ENCODE measurements around the gene GNL3. TPM values are rescaled to one million over a fixed set of nuclear protein-coding genes. Genes with fewer than 3 reads are reported as not detected.

GNL3 gene
- total RNA-seq, 1 experiment from 2014 or later = 88.9 TPM

GRCh38 chr3:52645549-52645948 lies 40.3 kb upstream of the GNL3 start:
- intact Hi-C loops (cut with micrococcal nuclease; ENCODE audit: unreplicated experiment) (no loop called here), in situ Hi-C loops (cut with HindIII; ENCODE audit: low pct_unique_long_range_greater_than_20kb, low sequenced_read_pairs) (no loop called here)
- no peak for TF ChIP-seq POLR2AphosphoS5 (IDR thresholded peaks at IDR 0.05; ENCODE audit: low read depth, low read length)
- no peak for TF ChIP-seq REST (IDR thresholded peaks at IDR 0.05; ENCODE audit: insufficient read depth in 1 of 2, low read depth in 2 of 2, low read length in 1 of 2)
- no peak for TF ChIP-seq SIN3A (IDR thresholded peaks at IDR 0.05; ENCODE audit: borderline replicate concordance, insufficient read depth, low read depth, low read length)
- no peak for TF ChIP-seq CTCF (IDR thresholded peaks at IDR 0.05)
- TF ChIP-seq TCF7L2 (IDR thresholded peaks at IDR 0.05; ENCODE audit: low read depth, low read length) = no peak
- peaks cover 7% of the 10 kb centered on the region for H3K36me3 ChIP-seq (ENCODE audit: control insufficient read depth, insufficient read depth, low read length)
- TSS peak; percentile 60 for BruUV-seq (replicated peaks)
- ATAC-seq (no peak), DNase-seq (ENCODE audit: low read depth, low spot score) (no peak)
- no peaks in the 10 kb centered on the region for H3K9me3 ChIP-seq (ENCODE audit: control insufficient read depth, insufficient read depth, low read depth, low read length)
- no peak overlapping the region for H3K27ac ChIP-seq (ENCODE audit: low read length)
- ChIA-PET POLR2A (no interaction called here), CTCF (no interaction called here)
- H3K27me3 ChIP-seq (ENCODE audit: control insufficient read depth, insufficient read depth, low read length) = no peaks in the 10 kb centered on the region
- no peaks in the 10 kb centered on the region for H3K4me1 ChIP-seq (ENCODE audit: control insufficient read depth, insufficient read depth, low read length)
- H3K4me3 ChIP-seq (ENCODE audit: low read depth in 2 of 2, low read length in 2 of 2) = no peak overlapping the region

GRCh38 chr3:52649461-52650210 lies 36.2 kb upstream of the GNL3 start:
- TF ChIP-seq POLR2AphosphoS5 (IDR thresholded peaks at IDR 0.05; ENCODE audit: low read depth, low read length) = no peak
- no peak for TF ChIP-seq REST (IDR thresholded peaks at IDR 0.05; ENCODE audit: insufficient read depth in 1 of 2, low read depth in 2 of 2, low read length in 1 of 2)
- in situ Hi-C loops (cut with HindIII; ENCODE audit: low pct_unique_long_range_greater_than_20kb, low sequenced_read_pairs) (no loop called here), intact Hi-C loops (cut with micrococcal nuclease; ENCODE audit: unreplicated experiment) (no loop called here)
- ATAC-seq (no peak), DNase-seq (ENCODE audit: low read depth, low spot score) (no peak)
- no peak overlapping the region for H3K4me3 ChIP-seq (ENCODE audit: low read depth in 2 of 2, low read length in 2 of 2)
- BruUV-seq (replicated peaks) = no TSS peak
- ChIA-PET POLR2A (no interaction called here), CTCF (no interaction called here)
- H3K36me3 ChIP-seq (ENCODE audit: control insufficient read depth, insufficient read depth, low read length) = peaks cover 4% of the 10 kb centered on the region; the same call in 1 of the 2 replicates
- H3K27me3 ChIP-seq (ENCODE audit: control insufficient read depth, insufficient read depth, low read length) = no peaks in the 10 kb centered on the region
- no peaks in the 10 kb centered on the region for H3K4me1 ChIP-seq (ENCODE audit: control insufficient read depth, insufficient read depth, low read length)
- H3K27ac ChIP-seq (ENCODE audit: low read length) = no peak overlapping the region
- no peaks in the 10 kb centered on the region for H3K9me3 ChIP-seq (ENCODE audit: control insufficient read depth, insufficient read depth, low read depth, low read length)
